ENCODE data around the gene GYPC.
"Not testable (repeated sequence)": the region's sequence is repeated elsewhere in the genome, so short reads cannot be mapped to it uniquely, and the experiment has no call there.

GYPC gene

GRCh38 chr2:126642031-126642430, 13.9 kb upstream of the GYPC start:
- no peak overlapping the region for H3K4me3 ChIP-seq (ENCODE audit: low read length)
- no peaks in the 10 kb centered on the region for H3K36me3 ChIP-seq (ENCODE audit: insufficient read depth, low read length)
- H3K9me3 ChIP-seq (ENCODE audit: low read length) = no peaks in the 10 kb centered on the region
- H3K4me1 ChIP-seq (ENCODE audit: insufficient read depth, low read length) = no peaks in the 10 kb centered on the region
- no peak overlapping the region for H2AFZ ChIP-seq (ENCODE audit: low read depth, low read length)
- no peaks in the 10 kb centered on the region for H3K27me3 ChIP-seq (ENCODE audit: insufficient read depth, low read length)

- no peaks in the 10 kb centered on the region for H3K27me3 ChIP-seq (ENCODE audit: insufficient read depth, low read length)
- H3K9me3 ChIP-seq (ENCODE audit: low read length) = no peaks in the 10 kb centered on the region
- H3K4me1 ChIP-seq (ENCODE audit: insufficient read depth, low read length) = no peaks in the 10 kb centered on the region
Observed at GRCh38 chr2:126643431-126643830, 12.5 kb upstream of the GYPC start.

GRCh38 chr2:126643972-126644371, 12.0 kb upstream of the GYPC start:
- Histone ChIP-seq H3K4me3 (ENCODE audit: low read length) (no peak overlapping the region), H3K9me3 (ENCODE audit: low read length) (no peaks in the 10 kb centered on the region), H3K4me1 (ENCODE audit: insufficient read depth, low read length) (no peaks in the 10 kb centered on the region), H3K27me3 (ENCODE audit: insufficient read depth, low read length) (no peaks in the 10 kb centered on the region), H3K36me3 (ENCODE audit: insufficient read depth, low read length) (no peaks in the 10 kb centered on the region), H2AFZ (ENCODE audit: low read depth, low read length) (no peak overlapping the region)

More at GRCh38 chr2:126643431-126643830, 12.5 kb upstream of the GYPC start:
- Histone ChIP-seq H2AFZ (ENCODE audit: low read depth, low read length) (no peak overlapping the region), H3K4me3 (ENCODE audit: low read length) (no peak overlapping the region), H3K36me3 (ENCODE audit: insufficient read depth, low read length) (no peaks in the 10 kb centered on the region)

- no peaks in the 10 kb centered on the region for H3K4me1 ChIP-seq (ENCODE audit: insufficient read depth, low read length)
- H3K36me3 ChIP-seq (ENCODE audit: insufficient read depth, low read length) = no peaks in the 10 kb centered on the region
- H3K4me3 ChIP-seq (ENCODE audit: low read length) = no peak overlapping the region
- H3K9me3 ChIP-seq (ENCODE audit: low read length) = no peaks in the 10 kb centered on the region
- H2AFZ ChIP-seq (ENCODE audit: low read depth, low read length) = no peak overlapping the region
- no peaks in the 10 kb centered on the region for H3K27me3 ChIP-seq (ENCODE audit: insufficient read depth, low read length)
Observed at GRCh38 chr2:126644630-126645191, 11.2 kb upstream of the GYPC start.

GRCh38 chr2:126645211-126645618, 10.7 kb upstream of the GYPC start:
- no peak overlapping the region for H3K4me3 ChIP-seq (ENCODE audit: low read length)
- H3K36me3 ChIP-seq (ENCODE audit: insufficient read depth, low read length) = no peaks in the 10 kb centered on the region
- H2AFZ ChIP-seq (ENCODE audit: low read depth, low read length) = no peak overlapping the region
- H3K9me3 ChIP-seq (ENCODE audit: low read length) = no peaks in the 10 kb centered on the region
- no peaks in the 10 kb centered on the region for H3K4me1 ChIP-seq (ENCODE audit: insufficient read depth, low read length)
- H3K27me3 ChIP-seq (ENCODE audit: insufficient read depth, low read length) = no peaks in the 10 kb centered on the region

- Histone ChIP-seq H3K4me3 (ENCODE audit: low read length) (no peak overlapping the region), H3K27me3 (ENCODE audit: insufficient read depth, low read length) (no peaks in the 10 kb centered on the region), H2AFZ (ENCODE audit: low read depth, low read length) (no peak overlapping the region), H3K9me3 (ENCODE audit: low read length) (peaks cover 2% of the 10 kb centered on the region), H3K4me1 (ENCODE audit: insufficient read depth, low read length) (no peaks in the 10 kb centered on the region), H3K36me3 (ENCODE audit: insufficient read depth, low read length) (no peaks in the 10 kb centered on the region)
Observed at GRCh38 chr2:126646026-126646425, 9.9 kb upstream of the GYPC start.

DNA sequence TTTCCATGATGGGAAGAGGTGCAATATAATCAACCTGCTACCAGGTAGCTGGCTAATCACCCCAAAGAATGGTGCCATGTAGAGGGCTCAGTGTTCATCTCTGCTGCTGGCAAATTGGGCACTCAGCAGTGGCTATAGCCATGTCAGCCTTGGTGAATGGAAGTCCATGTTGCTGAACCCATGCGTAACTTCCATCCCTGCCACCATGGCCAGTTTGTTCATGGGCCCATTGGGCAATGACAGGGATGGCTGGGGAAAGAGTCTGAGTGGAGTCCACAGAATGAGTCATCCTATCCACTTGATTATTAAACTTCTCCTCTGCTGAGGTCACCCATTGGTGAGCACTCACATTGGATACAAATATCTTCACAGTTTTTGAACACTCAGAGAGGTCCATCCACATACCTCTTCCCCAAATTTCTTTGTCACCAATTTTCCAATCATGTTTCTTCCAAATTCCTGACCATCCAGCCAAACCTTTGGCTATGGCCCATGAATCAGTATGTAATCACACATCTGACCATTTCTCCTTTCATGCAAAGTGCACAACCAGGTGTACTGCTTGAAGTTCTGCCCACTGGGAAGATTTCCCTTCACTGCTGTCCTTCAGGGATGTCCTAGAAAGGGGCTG, 8.1 kb upstream of the GYPC start:
- H3K36me3 ChIP-seq (ENCODE audit: insufficient read depth, low read length); H2AFZ ChIP-seq (ENCODE audit: low read depth, low read length); H3K27me3 ChIP-seq (ENCODE audit: insufficient read depth, low read length); H3K4me1 ChIP-seq (ENCODE audit: insufficient read depth, low read length); H3K4me3 ChIP-seq (ENCODE audit: low read length); H3K9me3 ChIP-seq (ENCODE audit: low read length): not testable (repeated sequence)

DNA sequence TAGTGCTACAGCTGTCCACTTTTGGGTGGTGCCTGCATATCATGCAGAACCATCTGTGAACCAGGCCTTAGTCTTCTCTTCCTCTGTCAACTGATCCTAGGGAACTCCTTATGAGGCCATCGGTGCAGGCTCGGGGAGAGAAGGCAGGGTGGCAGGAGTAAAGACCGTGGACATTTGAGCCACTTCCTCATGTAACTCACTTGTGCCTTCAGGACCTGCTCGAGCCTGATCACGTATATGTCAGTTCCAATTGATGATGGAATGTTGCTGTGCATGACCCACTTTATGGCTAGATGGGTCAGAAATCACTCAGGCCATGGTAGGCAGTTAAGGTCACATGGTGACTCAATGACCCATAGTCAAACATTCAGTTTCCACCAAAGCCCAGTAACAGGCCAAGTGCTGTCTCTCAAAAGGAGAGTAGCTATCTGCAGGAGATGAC, 7.6 kb upstream of the GYPC start:
- H3K36me3 ChIP-seq (ENCODE audit: insufficient read depth, low read length); H3K4me1 ChIP-seq (ENCODE audit: insufficient read depth, low read length); H3K4me3 ChIP-seq (ENCODE audit: low read length); H3K9me3 ChIP-seq (ENCODE audit: low read length); H3K27me3 ChIP-seq (ENCODE audit: insufficient read depth, low read length); H2AFZ ChIP-seq (ENCODE audit: low read depth, low read length): not testable (repeated sequence)

DNA sequence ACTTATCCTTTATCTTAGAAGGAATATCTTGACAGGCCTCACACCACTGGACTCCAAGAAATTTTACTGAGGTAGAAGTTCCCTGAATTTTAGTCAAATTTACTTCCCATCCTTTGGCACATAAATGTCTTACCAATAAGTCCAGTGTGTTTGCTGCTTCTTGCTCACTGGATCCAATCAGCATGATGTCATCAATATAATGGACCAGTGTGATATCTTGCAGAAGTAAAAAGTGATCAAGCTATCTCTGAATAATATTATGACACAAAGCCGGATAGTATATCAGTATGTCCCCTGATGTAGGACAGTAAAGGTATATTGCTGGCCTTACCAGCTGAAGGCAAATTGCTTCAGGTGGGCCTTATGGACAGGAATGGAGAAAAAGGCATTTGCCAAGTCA, 6.9 kb upstream of the GYPC start:
- H2AFZ ChIP-seq (ENCODE audit: low read depth, low read length) = no peak overlapping the region
- no peaks in the 10 kb centered on the region for H3K36me3 ChIP-seq (ENCODE audit: insufficient read depth, low read length)
- H3K4me3 ChIP-seq (ENCODE audit: low read length) = no peak overlapping the region
- no peaks in the 10 kb centered on the region for H3K27me3 ChIP-seq (ENCODE audit: insufficient read depth, low read length)
- no peaks in the 10 kb centered on the region for H3K4me1 ChIP-seq (ENCODE audit: insufficient read depth, low read length)
- peaks cover 2% of the 10 kb centered on the region for H3K9me3 ChIP-seq (ENCODE audit: low read length)

DNA sequence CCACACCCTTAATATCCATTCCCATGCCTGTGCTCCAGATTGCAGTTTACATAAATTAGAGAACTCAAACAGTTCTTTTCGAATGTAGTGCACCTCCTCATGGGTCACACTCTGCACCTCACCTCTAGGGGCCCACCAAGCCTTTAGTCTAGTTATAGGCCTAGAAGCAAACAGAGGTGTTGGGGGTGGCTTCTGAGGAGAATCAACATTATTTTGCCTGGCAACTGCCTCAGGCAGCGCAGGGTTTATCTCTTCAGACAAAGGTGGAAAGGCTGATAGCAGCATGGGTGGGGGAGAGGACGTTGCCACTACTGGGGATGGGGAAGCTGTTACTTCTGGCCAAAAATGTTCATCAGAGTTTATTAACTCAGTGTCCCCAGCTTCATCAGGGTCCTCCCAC, 5.0 kb upstream of the GYPC start:
- Histone ChIP-seq H3K36me3 (ENCODE audit: insufficient read depth, low read length) (no peaks in the 10 kb centered on the region), H2AFZ (ENCODE audit: low read depth, low read length) (no peak overlapping the region), H3K9me3 (ENCODE audit: low read length) (peaks cover 2% of the 10 kb centered on the region), H3K4me3 (ENCODE audit: low read length) (no peak overlapping the region), H3K4me1 (ENCODE audit: insufficient read depth, low read length) (peaks cover 7% of the 10 kb centered on the region), H3K27me3 (ENCODE audit: insufficient read depth, low read length) (no peaks in the 10 kb centered on the region)

- Histone ChIP-seq H3K4me3 (ENCODE audit: low read length) (no peak overlapping the region), H3K36me3 (ENCODE audit: insufficient read depth, low read length) (no peaks in the 10 kb centered on the region), H2AFZ (ENCODE audit: low read depth, low read length) (no peak overlapping the region), H3K4me1 (ENCODE audit: insufficient read depth, low read length) (peaks cover 9% of the 10 kb centered on the region), H3K27me3 (ENCODE audit: insufficient read depth, low read length) (no peaks in the 10 kb centered on the region), H3K9me3 (ENCODE audit: low read length) (peaks cover 2% of the 10 kb centered on the region)
Observed at GRCh38 chr2:126652323-126652891, 3.6 kb upstream of the GYPC start.

- H3K36me3 ChIP-seq (ENCODE audit: insufficient read depth, low read length) = no peaks in the 10 kb centered on the region
- no peak overlapping the region for H3K4me3 ChIP-seq (ENCODE audit: low read length)
- H3K4me1 ChIP-seq (ENCODE audit: insufficient read depth, low read length) = peaks cover 16% of the 10 kb centered on the region
- no peaks in the 10 kb centered on the region for H3K27me3 ChIP-seq (ENCODE audit: insufficient read depth, low read length)
- H2AFZ ChIP-seq (ENCODE audit: low read depth, low read length) = no peak overlapping the region
- H3K9me3 ChIP-seq (ENCODE audit: low read length) = peaks cover 2% of the 10 kb centered on the region
Observed at GRCh38 chr2:126653109-126653508, 2.8 kb upstream of the GYPC start.

GRCh38 chr2:126653761-126654160, 2.2 kb upstream of the GYPC start:
- Histone ChIP-seq H3K36me3 (ENCODE audit: insufficient read depth, low read length) (no peaks in the 10 kb centered on the region), H3K4me3 (ENCODE audit: low read length) (no peak overlapping the region), H2AFZ (ENCODE audit: low read depth, low read length) (no peak overlapping the region), H3K27me3 (ENCODE audit: insufficient read depth, low read length) (no peaks in the 10 kb centered on the region), H3K4me1 (ENCODE audit: insufficient read depth, low read length) (peaks cover 21% of the 10 kb centered on the region), H3K9me3 (ENCODE audit: low read length) (peaks cover 2% of the 10 kb centered on the region)

DNA sequence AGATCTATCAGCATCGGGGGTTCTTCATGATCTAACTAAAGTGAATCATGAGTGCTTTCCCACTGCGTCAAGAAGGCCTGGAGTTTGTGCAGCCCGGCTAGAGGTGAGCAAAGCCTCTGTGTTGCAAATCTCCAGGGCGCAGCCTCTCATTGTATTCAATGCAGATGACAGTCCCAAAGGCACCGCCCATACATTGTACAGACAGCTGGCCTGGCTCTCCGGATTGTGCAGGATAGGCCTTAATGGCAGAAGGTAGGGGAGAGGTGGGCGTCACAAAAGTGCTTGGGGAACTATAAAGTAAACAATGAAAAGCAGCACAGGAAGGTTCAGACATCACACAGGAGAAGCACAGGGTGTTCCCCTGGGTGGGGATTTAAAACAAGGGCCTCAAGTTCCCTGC, 907 bp upstream of the GYPC start:
- Histone ChIP-seq H2AFZ (ENCODE audit: low read depth, low read length) (peak overlapping the region; percentile 81), H3K9me3 (ENCODE audit: low read length) (peaks cover 2% of the 10 kb centered on the region), H3K27me3 (ENCODE audit: insufficient read depth, low read length) (no peaks in the 10 kb centered on the region), H3K4me1 (ENCODE audit: insufficient read depth, low read length) (peaks cover 30% of the 10 kb centered on the region), H3K36me3 (ENCODE audit: insufficient read depth, low read length) (peaks cover 3% of the 10 kb centered on the region), H3K4me3 (ENCODE audit: low read length) (peak overlapping the region; percentile 88)
